ENCODE results near the gene TENT4B.

The TENT4B gene

DNA sequence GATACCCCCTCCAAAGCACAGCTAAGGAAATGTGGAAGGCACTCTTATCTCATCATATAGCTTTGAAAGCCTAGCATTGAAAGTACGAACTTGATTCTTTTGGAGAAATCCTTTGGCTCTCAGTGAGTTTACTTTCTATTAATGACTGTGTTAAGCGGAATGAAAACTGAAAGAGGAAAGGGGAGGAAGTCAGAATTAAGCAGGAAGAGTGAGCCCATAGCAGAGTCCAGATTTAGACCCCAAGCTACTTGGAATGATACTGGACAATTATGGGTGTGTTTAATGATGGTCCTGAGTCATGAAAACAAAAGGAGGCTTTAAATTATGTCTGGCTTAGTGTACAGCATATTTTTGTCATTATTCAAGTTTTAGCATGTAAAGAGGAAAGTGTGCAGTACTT is 42.2 kb downstream of the TENT4B start:
- DNase-seq (ENCODE audit: low read depth, low spot score): no peak

DNA sequence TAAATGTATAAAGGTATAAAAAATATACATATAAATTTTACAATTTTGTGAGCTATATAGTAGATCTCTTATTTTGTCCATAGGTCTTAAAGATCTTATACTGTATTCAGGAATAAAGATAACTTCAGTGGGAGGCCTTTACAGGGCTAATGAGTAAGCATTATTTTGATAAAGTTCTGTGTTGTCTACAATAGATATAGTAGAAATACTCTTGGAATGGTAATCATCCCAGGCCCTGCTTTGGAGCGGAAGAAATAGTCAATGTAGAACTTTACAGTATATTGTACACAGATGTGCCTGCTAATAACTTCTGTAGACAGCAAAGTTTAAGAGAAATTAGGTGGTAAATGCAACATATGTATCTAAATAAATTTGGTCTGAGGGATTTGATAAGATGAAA is 42.6 kb downstream of the TENT4B start:
- DNase-seq (ENCODE audit: low read depth, low spot score): no peak

GRCh38 chr16:50197582-50197981 is 44.5 kb downstream of the TENT4B start:
- no peak for DNase-seq (ENCODE audit: low read depth, low spot score)

GRCh38 chr16:50198802-50199403 is 45.8 kb downstream of the TENT4B start:
- DNase-seq (ENCODE audit: low read depth, low spot score): no peak

DNA sequence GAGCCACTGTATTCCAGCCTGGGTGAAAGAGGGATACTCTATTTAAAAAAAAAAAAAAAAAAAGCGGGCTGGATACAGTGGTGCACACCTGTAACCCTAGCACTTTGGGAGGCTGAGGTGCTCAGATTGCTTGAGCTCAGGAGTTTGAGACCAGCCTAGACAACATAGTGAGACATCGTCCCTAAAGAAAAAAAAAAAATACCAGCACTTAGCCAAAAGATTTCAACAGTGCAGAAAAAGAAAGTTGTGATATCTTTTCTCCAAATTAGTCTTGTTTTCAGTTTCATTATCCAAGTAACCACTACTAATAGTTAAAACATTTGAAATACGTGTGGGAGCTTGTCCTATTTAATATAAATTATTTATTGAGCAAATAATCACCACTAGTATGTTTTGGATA is 48.7 kb downstream of the TENT4B start:
- no peak for DNase-seq (ENCODE audit: low read depth, low spot score)

DNA sequence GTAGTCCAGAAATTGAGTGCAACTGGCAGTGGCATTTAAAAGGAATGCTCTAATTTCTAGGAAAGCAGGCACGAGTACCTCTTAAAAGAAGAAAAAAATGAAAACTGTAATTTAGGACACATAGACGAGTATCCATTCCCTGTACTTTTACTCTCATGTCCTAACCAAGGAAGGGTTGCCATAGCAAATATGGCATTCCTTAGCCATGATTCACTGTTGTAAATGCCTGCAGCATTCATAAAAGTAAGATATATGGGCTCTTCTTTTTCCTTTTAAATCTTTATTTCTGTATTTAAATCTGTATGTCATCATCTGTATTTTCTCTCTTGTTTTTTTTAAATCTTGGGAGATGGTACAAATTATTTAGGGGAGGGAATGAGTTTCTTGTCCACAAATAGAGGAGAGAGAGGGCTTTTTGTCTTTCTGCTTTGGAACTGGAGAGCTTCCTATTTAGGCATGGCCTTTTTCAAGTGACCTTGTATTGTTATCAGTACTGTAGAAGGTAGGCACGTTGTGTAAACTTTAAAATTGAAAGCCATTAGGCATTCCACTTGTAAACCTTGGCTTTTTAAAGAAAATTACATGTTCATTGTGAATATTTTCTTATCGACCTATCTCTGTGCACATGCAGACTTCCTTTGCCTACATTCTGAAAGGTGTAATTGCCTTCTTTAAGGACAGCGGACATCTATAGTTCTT is 50.0 kb downstream of the TENT4B start:
- DNase-seq (ENCODE audit: low read depth, low spot score): peak; percentile 12

DNA sequence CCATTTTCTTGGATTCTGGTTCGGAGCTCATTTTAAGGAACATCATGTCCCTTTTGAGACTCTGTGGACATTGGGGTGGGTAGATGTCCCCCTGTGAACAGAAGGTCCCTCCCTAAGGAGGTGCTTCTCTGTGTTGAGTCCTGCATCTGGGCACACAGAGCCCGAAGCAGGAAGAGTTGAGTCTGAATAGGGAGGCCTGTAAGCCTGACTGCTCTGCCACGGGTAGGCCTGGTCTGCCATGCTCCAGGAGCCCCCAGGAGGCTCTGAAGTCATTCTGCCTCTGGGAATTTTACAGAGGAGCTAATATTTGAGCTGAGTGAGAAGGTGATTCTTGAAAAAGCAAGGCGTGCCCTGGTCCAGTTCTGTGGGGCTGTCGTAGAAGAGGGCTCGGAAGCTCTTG is 50.6 kb downstream of the TENT4B start:
- no peak for DNase-seq (ENCODE audit: low read depth, low spot score)

GRCh38 chr16:50204453-50205108 is 51.5 kb downstream of the TENT4B start:
- no peak for DNase-seq (ENCODE audit: low read depth, low spot score)

DNA sequence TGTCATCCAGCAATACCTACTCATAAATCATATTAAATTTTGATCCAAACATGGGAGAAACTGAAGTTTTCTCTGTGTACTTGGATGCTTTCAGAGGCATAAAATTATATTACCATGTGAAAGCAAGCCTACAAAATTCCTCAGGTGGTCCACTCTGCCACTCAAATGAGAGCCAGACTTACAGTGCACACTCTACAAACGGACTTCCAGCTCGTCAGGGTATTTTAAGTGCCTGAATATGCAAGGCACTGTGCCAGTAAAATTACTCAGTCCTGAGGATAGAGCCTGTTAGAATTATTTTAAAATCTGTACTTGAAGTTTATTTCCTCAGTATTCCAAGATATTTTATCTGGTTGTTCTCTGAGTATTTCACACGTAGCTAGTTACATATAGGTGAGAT is 54.5 kb downstream of the TENT4B start:
- no peak for DNase-seq (ENCODE audit: low read depth, low spot score)

DNA sequence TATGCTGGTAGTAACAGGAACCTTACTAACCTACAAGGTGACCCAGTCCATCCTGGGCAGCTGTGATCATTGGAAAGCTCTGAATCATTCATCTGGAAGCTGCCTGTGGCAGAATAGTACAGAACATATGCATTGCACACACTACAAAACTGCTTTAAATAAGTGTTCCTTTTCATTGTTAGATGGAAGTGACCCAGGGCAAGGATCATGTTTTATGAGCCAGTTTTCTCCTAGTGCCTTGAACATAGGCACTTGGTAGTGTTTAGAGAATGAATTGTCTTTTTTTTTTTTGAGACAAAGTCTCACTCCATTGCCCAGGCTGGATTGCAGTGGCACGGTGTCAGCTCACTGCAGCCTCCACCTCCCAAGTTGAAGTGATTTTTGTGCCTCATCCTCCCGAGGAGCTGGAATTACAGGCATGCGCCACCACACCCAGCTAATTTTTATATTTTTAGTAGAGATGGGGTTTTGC is 55.4 kb downstream of the TENT4B start:
- DNase-seq (ENCODE audit: low read depth, low spot score): no peak

- no peak for DNase-seq (ENCODE audit: low read depth, low spot score)
Measured at GRCh38 chr16:50209546-50210265, 56.6 kb downstream of the TENT4B start.

DNA sequence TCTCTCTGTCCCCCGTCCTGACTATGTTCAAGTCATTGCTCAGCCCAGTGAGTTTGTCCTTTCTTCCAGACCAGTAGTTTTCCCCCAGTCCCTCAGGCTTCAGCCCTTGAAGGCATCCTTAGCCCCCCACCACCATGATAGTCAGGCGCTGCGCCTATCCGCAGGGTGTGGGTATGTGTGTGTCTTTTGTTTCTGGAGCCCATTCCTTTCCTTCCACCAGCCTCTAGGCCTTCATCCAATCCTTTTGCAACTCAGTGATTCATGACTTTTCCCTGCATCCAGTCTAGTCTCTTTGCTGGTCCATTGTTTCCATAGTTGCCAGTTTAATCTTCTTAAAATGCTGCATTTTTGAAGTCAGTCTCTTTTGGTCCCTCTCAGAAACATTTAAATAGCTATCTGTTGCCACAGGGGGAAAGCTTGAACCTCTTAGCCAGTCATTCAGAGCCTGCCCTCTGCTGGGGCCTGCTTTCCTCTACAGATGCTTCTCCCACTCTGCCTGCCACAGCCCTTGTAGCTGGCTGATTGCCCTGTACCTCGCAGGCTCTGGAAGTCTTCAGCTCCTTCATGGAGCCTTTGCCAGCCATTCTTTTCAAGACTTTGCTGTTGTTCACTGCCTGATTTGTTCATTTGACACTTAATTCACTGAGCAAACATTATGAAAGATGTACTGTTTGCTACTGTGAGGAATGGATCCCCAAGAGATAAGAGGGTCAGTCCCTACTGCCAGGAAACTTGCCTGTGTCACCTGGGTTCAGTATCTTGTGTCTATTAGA is 57.3 kb downstream of the TENT4B start:
- peak; percentile 23 for DNase-seq (ENCODE audit: low read depth, low spot score)

DNA sequence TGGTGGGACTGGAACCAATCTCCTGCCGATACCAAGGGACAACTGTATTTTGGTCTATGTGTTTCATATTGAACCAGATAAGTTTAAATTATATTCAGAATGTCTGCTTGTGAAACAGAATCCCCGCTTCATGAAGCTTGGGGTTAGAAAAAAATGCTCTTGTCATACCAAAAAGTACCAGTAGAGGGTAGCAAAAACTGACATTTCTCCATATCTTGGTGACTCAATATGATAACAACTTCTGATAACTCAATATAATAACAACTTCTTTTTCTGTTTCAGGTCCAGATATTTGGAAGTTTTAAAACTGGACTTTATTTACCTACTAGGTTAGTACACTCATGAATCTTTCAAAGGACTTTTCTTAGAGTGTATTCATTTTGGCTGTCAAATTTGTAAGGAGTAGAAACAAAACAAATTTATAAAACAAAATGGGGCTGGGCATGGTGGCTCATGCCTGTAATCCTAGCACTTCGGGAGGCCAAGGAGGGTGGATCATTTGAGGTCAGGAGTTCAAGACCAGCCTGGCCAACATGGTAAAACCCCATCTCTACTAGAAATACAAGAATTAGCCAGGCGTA is 60.9 kb downstream of the TENT4B start:
- DNase-seq (ENCODE audit: low read depth, low spot score): no peak

DNA sequence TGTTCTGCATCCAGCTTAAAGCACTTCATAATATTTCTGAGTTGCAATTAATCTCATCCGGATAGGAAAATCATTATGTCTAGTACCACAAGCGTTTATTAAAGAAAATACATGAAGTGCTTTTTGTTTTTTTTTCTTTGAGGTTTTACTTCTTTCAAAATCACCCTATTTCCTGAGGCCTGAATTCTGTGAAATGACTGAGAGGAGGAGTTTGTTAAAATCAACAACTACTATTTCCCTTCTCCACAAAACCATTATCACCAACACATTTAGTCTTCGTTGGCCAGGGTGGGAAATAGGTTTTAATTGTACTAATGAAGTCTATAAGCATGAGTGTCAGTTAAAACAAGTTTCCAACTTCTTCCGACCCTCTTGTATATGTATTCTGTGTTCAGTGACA is 62.6 kb downstream of the TENT4B start:
- no peak for DNase-seq (ENCODE audit: low read depth, low spot score)

DNA sequence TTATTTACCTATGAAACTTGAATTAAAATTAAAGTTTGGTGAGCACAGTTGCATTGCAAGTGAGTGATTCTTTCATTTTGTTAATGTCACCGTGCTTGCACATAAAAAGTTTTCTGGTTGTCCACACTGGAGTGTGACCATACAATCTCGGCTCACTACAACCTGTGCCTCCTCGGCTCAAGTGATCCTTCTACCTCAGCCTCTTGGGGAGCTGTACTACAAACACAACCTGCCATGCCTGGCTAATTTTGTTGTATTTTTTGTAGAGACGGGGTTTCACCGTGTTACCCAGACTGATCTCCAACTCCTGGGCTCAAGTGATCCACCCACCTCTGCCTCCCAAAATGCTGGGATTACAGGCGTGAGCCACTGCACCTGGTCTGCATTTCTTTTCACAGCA is 63.1 kb downstream of the TENT4B start:
- DNase-seq (ENCODE audit: low read depth, low spot score): no peak

DNA sequence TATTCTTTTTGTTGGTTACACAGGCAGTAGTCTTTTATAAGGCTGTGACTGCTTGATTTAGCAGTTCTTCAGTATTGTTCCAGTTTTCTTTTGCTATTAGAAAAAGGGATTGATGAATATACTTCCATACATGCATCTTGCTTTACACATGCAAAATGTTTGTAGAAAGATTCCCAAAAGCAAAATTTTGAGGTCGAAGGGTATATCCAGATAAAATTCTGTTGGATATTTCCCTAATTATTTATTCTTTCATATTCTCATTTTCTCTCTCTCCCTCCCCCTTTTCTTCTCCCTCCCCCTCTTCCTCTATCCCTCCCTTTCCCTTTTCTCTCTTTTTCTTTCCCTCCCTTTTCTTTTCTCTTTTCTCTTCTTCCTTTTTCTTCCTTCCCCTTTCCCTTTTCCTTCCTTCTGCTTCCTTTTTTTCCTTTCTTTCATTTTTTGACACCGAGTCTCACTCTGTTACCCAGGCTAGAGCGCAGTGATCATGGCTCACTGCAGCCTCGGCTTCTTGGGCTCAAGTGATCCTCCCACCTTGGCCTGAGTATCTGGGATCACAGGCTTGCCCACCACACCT is 66.4 kb downstream of the TENT4B start:
- no peak for DNase-seq (ENCODE audit: low read depth, low spot score)

- DNase-seq (ENCODE audit: low read depth, low spot score): no peak
Measured at GRCh38 chr16:50224286-50224685, 71.2 kb downstream of the TENT4B start.

- DNase-seq (ENCODE audit: low read depth, low spot score): no peak
Measured at GRCh38 chr16:50227120-50227519, 74.0 kb downstream of the TENT4B start.

- no peak for DNase-seq (ENCODE audit: low read depth, low spot score)
Measured at GRCh38 chr16:50227665-50228064, 74.6 kb downstream of the TENT4B start.

DNA sequence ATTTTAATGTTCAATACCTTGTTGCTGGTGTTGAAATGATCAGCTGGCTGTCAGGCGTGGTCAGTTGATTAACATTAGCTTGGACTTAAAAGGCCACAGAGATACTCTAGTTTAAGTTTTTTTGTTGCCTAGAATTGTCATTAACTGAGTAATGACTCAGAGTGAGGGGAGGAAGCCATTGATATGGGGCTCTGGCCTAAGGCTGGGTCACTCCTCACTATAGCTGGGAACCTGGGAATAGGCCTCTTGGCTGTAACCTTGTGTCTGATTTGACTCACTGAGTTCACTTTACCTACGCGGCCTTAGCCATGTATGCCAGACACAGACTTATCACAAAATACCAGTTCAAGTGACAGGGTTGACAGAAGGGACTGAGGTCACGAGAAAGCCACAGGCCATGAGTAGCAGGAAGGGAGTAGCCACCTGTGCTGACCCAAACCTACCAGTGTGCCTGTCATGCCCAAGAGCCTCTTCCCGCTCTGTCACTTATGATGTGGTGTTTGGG is 75.3 kb downstream of the TENT4B start:
- DNase-seq (ENCODE audit: low read depth, low spot score): no peak

All from iPS DF 19.7 (cell line).